Activated CD4-positive, alpha-beta T cell treated with anti-CD3 and anti-CD28 coated beads, Interleukin-2, Interleukin-4, amounts not matched to agents 100 ng/mL and 50 ng/mL, durations not matched to agents 16 hours and 8 hours (primary cell): ENCODE data around the gene PYGB.

Experiments
- DNase-seq: peaks from one replicate; pipeline ENCODE4 v3.0.0-alpha.2; 2020; ENCODE audit warnings: low spot score

The PYGB gene

GRCh38 chr20:25283221-25283951, 35.5 kb downstream of the PYGB start:
- no peak for DNase-seq

GRCh38 chr20:25284131-25284601, 36.3 kb downstream of the PYGB start:
- DNase-seq = no peak

GRCh38 chr20:25285091-25285647, 37.3 kb downstream of the PYGB start:
- DNase-seq = no peak

- no peak for DNase-seq
Observed at GRCh38 chr20:25285856-25286798, 38.2 kb downstream of the PYGB start.

GRCh38 chr20:25286917-25287316, 39.0 kb downstream of the PYGB start:
- DNase-seq = no peak

GRCh38 chr20:25287631-25288290, 39.9 kb downstream of the PYGB start:
- no peak for DNase-seq

GRCh38 chr20:25288291-25289181, 40.7 kb downstream of the PYGB start:
- no peak for DNase-seq

GRCh38 chr20:25289886-25290597, 42.2 kb downstream of the PYGB start:
- DNase-seq = no peak

- no peak for DNase-seq
Observed at GRCh38 chr20:25290646-25291431, 43.0 kb downstream of the PYGB start.

- DNase-seq = no peak
Observed at GRCh38 chr20:25291432-25292133, 43.7 kb downstream of the PYGB start.

GRCh38 chr20:25292176-25292891, 44.4 kb downstream of the PYGB start:
- DNase-seq = no peak

GRCh38 chr20:25293507-25293906, 45.6 kb downstream of the PYGB start:
- no peak for DNase-seq

- DNase-seq = no peak
Observed at GRCh38 chr20:25293910-25294458, 46.1 kb downstream of the PYGB start.

GRCh38 chr20:25294459-25295385, 46.8 kb downstream of the PYGB start:
- DNase-seq = peak; percentile 42

GRCh38 chr20:25295386-25296093, 47.7 kb downstream of the PYGB start:
- DNase-seq = no peak
